GM18861 (cell line): ENCODE data around the gene ELF4.

ENCODE experiments used
- ATAC-seq: cut with Tn5 transposase; IDR thresholded peaks from one replicate; pipeline ENCODE4 v1.9.1; 2021; ENCODE audit not compliant: unreplicated experiment

Gene ELF4

DNA sequence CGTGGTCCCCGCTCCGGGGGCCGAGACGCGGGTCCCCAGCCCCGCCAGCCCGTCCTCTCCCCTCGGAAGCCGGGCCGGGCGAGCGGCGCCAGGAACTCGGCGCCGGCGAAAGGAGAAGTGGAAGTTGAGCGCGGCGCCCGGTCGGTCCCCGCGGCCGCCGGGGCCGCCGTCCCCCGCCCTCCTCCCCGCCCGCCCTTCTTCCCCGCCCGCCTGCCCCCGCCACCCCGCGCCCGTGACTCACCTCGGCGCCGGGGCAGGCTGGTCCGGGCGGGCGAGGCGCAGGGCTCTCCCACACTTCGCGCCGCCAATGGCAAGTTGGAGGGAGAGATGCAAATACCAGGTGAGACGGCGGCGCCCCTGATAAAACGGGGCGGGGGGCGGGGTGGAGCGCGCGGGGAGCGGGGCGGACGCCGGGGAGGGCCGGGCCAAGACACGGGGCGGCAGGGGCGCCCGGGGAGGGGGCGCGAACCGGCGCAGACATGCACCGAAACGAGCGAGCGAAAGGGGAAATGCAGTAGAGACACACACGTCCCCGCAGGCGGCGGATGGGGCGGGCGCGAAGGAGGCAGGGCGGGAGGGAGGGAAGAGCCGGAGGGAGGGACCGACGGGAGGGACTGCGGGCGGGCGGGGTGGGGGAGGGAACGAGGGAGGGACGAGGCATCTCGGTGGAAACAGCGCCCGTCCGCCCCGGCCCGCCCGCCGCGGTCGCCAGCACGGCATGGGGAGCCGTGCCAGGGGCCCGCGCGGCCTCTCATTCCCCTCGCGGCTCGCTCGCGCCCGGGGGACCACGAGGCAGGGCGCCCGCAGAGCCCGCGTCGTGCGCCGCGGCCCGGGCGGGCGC lies at the start of gene ELF4:
Gene ELF4, minus strand, starts transcription at position 119 of the 841 bp plus-strand sequence. CDS start 29,167 bp downstream, outside the sequence.
- ATAC-seq: no peak

DNA sequence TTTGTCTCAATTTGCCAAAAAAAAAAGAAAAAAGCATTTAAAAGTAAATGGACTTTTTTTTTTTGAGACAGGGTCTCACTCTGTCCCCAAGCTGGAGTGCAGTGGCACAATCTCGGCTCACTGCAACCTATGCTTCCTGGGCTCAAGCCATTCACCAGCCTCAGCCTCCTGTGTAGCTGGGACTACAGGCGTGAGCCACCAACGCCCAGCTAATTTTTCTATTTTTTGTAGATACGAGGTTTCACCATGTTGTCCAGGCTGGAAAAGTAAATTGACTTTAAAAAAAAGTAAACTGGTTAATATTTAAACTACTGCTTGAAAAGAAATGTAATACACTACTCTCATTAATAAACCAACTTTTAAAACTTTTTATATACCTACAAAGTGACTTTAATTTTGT lies 49.5 kb upstream of the ELF4 start:
- ATAC-seq: no peak

DNA sequence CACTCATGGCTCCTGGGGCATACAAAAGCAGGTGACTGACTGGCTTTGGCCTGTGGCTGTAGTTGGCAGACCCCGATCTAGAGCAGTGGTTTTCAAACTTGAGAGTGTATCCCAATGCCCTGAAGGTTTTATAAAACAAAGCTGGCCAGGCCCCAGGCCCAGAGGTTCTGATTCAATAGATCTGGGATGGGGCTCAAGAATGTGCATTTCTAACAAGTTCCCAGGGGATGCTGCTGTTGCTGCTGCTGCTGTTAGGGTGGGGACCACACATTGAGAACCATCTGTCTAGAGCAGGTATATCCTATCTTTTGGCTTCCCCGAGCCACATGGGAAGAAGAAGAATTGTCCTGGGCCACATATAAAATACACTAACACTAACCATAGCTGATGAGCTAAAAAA lies 48.0 kb upstream of the ELF4 start:
- ATAC-seq: no peak

DNA sequence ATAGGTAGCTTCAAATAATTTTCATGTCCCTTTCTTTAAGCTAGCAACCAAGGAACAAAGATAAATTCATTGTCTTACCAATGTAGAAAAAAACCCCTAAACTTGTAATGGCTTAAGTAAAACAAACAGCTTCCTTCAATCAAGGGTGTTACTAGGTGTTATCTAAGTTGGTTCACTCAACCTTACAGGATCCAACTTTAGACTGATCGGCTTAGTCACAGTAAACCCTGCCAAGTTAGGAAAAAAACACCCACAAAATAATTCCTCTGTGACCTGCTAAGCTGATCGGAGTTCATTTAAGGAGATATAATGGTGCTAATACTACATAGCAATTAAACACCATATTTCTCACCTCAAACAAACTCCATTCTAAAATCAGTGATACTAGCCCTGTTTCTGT lies 45.3 kb upstream of the ELF4 start:
- ATAC-seq: no peak

DNA sequence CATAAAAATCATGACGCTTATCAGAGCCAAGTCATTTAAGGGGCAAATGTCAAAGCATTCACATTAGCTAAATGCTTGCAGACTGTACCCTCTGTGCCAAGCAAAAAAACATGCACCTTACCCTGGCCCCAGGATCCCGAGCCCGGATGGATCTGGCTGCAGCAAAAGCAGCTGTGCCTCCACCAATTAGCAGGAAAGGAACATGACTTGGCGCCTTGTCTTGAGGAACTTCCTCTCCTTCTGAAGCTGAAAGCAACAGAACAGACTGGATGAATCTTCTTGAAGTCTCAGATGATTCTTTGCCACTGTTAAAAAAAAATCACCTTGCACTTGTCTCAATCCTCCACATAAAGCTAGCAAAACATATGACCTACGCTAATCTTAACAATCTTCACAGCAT lies 37.3 kb upstream of the ELF4 start:
- no peak for ATAC-seq

DNA sequence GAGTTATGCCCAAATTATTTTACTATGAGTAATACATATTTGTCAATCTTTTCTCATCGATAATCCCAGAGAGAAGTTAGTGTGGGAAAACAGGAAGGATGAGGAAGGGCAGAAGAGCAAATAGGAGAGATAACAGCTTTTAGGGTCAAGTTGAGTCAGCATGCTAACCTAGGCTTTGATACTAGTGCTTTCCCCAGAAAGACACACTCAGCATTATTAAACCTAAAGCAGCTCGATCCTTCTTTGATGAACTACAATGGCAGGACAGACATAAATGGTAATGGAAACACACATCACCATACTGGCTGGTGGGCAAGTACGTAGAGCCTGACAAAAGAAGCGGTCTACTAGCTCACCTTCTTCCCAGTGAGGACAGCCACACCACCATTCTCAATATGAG lies 34.8 kb upstream of the ELF4 start:
- no peak for ATAC-seq

DNA sequence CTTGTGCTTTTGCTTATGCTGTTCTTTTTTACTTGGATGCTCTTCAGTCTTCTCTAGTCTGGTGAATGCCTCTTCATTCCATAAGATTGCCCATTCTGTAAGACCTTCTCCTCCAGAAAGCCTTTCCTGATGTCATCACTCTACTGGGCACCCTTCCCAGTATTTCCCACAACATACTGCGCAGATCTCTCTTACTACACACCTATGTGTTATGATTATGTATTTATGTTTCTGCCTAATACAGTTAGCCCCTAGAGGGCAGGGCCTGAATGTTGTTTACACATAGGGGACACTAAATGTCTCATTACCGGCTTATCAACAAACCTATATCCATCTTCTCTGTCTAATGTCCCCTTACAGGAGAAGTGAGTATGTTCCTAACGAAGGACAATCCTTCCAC lies 34.2 kb upstream of the ELF4 start:
- no peak for ATAC-seq

DNA sequence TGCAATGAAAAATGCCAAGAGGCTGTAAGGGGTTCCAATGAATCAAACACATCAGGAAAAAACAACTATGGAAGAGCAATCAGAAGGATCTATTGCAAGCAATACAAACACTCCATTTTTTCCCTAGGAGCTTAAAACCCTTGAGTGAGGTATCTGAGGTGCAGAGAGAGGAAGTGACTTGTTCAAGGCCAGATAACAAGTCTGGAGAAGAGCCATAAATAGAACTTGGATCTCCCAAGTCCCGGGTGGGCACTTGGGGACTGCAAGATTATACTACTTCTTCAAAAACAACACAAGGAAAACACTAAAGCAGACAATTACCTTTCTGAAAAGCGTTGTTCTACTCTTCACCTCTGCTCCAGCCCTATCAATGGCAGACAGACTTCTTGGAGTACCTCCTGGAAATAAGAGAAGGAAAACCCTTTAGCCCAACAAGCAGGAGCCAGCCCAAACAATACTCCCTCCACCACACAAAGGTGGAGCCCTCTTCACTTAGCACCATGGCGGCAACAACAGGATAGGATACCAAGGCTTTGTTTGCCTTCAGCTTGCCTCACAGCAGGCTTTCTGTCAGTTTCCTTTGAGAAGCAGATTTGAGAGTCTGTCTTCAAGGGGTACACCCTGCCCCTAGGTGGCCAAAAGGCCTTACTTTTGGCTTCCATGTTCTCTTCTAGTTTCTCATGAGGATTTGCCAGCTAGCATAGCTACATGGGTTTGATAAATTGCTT lies 29.3 kb upstream of the ELF4 start:
- no peak for ATAC-seq

DNA sequence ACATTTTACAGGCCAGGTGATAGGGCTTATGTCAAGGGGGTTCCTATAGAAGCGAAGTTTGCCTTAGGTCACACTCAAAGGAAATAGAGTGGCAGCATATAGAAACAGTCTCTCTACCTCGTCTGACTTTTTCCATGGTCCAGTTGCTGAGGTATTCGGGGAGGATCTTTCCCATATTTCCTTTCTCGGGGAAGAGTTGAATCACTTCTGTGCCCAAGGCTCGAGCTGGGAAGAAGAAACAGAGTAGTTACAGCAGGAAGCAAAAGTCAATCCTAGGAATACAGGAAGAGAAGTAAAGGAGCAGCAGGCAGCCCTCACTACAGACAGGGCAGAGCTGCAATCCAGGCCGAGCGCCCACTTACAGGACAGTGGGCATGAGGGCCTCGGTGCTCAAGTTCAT lies 26.7 kb upstream of the ELF4 start:
- no peak for ATAC-seq

DNA sequence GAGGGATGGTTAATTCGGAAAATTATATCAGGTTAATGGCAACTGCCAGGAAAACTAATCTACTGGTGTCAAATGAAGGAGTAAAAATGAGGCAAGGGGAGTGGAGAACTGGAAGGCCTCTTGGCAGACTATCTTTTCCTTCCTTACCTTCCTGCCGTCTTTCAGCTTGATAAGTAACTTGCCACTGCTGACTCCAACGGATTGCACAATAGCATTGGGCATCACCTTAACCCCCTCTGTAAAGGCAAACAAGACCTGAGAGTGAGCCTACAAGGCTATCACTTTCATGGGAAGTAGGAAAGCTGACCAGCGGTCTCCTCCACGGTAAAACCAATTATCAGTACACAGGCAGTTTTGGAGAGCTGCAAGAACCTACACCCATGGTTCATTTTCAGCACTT lies 26.2 kb upstream of the ELF4 start:
- ATAC-seq: no peak

DNA sequence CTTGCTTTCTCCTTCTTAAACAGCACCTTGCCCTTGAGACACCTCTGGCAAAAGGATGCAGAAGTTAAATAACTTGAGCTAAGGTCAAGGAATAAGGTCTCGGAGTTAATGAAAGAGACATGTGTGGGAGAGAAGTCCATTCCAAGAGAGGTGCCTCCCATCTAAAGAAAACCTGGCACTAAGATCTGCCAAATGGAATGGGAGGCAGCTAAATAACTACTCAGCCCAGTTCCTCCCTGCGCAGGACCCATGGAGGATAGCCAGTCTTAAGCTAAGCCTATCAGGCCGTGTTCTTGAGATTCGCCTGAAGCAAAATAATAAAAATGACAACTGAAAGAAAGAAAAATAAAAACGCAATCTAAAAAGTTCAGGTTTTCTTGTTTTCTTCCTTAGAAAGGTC lies 20.7 kb upstream of the ELF4 start:
- ATAC-seq: no peak

DNA sequence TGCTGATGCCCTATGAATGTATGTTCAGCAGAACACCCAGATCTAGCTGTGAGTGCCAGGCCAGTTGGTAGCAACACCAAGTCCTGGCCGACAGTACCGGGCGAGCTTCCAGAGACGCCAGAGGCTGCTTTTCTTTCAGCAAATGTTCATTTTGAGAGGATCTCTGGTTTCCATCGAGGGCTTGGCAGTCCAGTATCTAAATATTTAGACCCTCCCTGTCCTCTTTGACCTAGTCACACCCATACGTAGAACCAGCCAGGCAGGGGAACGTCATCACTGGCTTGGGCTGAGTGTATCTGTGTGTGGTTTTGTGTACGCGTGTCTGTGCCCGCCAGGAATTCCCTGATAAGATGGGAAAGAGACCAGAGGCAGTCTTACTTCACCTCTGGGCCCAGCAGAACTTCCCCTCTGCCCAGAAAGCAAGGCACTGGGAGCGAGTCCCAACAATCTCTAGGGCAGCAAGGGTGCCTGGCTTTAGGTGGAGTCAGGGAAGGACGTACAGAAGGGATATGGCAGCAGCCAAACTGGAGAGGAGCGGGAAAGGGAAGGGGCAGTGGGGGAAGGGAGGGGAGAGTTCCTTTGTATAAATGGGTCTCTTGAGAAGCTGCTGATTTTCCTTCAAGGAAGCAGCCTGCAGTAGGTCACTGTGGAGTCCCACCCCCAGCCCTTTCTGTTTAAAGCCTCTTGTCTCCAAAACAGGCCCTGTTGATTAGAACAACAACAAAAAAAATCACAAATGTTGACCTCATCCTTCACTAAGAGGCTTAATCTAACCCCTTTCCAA lies 15.0 kb upstream of the ELF4 start:
- no peak for ATAC-seq

DNA sequence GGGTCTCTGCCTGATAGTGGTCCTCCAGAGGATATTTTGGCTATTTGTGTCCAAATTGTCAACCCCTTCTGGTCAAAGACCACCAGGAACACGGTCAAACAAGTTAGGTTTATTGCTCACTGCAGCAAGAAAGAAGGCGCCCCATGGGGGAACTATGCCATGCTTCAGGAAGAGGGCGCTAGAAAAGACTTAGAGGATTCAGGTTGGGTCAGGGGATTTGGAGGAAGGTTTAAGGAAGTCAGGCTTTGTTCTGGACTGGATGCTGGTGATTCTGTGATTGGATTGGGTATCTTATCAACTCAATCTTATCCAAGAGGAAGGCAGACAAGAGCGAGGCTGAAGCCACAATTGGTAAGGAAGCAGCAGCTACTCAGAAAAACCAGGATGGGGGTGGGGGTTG lies 14.3 kb upstream of the ELF4 start:
- no peak for ATAC-seq

DNA sequence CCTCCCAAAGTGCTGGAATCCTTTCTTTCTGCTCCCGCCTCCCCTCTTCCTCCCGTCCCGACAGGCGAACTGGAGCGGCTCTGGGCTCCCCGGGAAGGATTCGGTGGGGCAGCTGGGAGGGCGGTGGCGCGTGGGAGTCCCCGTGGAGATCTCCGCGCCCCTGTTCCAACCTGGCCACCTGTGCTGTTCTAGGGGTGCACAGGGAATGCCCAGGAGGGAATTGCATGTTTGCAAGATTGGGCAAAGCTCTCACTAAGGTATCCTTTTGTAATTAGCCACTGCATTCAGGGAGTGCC lies 11.2 kb upstream of the ELF4 start:
- no peak for ATAC-seq

DNA sequence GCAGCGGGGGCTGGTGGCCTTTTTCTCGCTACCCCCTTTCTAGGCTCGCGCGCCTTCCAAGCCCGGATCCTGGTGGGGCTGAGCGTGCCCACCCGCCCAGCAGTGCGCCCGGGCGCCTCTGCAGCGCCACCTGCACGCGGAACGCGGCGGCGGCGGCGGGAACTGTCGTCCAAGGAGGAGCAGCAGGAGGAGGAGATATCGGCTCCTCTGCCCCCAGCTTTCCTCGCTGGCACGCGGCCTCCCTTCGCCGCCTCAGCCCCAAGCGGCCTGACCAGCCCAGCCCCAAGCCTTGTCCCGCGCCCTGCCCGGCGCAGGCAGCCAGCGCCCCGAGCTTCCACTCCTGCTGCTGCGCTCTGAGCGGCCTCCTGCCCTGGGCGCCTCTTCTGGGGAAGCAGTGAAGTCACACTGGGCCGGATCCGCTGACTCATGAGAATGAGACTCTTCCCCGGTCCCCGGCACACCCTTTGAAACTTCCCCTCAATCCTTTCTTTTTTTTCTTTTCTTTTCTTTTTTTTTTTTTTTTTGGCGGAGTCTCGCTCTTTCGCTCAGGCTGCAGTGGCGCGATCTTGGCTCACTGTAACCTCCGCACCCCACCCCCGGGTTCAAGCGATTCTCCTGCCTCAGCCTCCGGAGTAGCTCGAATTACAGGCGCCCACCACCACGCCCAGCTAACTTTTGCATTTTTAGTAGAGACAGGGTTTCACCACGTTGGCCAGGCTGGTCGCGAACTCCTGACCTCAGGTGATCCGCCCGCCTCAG lies 10.6 kb upstream of the ELF4 start:
- ATAC-seq: no peak

DNA sequence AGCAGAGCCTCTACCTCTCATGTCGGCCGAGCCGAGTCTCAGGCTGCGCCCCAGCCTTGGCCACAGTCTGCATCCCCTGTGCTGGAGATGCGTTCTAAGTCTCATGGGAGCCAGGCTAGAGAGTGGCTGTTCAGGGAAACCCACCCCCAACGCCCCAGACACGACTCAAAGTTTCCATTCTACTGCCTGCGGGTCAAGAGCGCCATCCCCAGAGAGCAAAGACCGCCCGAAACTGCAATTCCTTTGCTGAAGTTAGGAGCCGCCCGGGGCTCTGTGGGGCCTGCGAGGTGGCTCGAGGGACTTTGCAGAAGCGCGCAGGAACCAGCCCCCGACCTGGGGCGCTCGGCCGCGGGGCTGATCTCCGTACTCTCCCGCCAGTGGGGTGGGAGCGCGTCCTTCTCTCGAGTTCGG lies 10.0 kb upstream of the ELF4 start:
- no peak for ATAC-seq

DNA sequence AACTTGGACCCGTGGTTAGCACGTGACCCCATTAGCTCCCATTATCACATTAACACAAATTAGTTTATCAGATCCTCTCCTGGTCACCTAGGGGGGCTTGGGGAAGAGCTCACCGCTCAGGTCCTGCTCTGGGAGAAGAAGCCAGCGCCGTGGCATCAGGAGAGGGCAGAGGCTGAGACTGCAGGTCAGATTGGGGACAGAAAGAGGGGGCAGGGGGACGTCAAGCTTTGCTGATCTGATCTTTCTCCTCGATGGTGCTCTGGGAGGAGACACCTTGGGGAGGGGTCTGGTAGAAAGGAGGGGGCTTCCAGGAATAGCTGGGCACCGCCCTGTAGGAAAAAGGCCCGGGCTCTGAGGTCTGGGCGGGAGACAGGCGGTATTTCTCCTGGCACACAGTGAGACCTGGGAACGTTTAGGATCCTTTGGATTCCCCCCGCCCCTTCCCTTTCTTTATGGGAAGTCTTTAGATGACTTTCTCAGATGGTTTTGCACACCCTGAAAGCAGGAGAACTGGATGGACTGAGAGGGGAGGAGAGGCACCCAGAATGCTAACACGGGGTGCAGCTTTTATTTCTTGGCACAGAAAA lies 9.1 kb upstream of the ELF4 start:
- no peak for ATAC-seq

DNA sequence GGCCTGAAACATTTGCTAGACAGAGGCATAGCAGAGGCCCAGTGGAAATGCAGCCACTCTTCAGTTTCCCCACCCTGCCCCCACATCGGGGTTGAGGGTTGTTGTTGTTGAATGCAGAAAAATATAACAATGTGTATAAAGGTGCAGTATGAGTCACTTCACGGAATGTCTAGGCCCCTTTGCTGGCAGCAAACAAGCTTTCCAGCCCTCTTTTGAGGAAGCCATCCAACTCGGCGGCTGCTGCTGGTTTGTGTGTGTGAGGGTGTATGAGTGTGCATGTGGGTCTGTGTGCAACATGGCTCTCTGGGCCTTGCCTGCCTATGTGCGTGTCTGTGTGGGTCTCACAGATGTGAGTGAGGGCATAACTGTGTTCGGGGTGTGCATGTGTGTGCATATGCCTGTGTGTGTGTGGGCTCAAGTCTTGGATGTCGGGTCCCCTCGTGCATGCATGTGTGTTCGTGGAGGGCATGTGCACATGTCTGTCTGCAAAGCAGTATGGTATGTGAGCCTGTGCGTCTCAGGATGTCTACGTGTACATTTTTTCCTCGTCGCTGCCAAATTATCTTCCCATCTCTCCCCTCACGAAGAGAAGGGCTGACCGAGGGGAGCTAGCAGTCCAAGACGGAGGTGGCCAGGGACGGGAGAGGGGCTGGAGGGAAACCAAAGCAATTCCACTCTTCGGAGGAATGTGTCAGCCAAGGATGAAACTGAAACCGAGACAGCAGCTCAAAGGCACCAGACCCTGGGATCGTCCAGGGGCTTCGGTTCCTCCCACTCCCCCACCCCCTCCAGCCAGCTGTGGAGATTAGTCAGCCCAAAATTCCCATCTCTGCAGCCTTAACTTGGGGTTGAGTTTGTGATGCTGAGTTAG lies 8.4 kb upstream of the ELF4 start:
- ATAC-seq: no peak

DNA sequence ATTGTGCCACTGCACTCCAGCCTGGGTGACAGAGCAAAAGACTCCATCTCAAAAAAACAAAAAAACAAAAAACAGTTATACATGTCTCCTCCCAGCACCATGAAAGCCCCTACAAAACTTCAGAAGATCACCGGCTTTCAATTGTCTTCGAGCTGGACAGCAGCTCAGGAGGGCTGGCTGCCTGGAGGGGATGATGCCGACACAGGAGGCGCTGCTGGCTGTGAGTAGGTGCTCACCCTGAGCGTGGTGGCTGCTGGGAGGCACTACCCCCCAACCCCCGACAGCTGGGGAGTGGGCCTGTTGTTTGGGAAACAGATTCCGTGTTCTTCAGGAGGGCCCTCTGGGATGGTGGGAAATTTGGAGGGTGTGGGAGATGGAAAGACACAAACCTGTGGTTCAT lies 6.9 kb upstream of the ELF4 start:
- no peak for ATAC-seq
